HEK293 (cell line): ENCODE results near the gene DNAJB5.
A peak's percentile ranks its signal among the peaks of the same experiment; 100 is the strongest.
"Not testable (repeated sequence)": the region's sequence is repeated elsewhere in the genome, so short reads cannot be mapped to it uniquely, and the experiment has no call there.

ENCODE experiments used
- CTCF ChIA-PET: fragments of 350-600 bp; formaldehyde crosslinking; extraction: SDS; loops from one replicate; lab custom pipeline; 2021; ENCODE audit warnings: antibody characterized with exemption; lab: Yijun Ruan, JAX
- POLR2A ChIA-PET: fragments of 300-600 bp; formaldehyde crosslinking; extraction: SDS; loops from one replicate; lab custom pipeline; 2020; ENCODE audit warnings: antibody characterized with exemption, inconsistent platforms; lab: Yijun Ruan, JAX
- H3K27ac ChIP-seq: fragments of 200-500 bp; sonication (Bioruptor generic); 2 replicates; pipeline ENCODE4 v1.5.1; 2014; ENCODE audit warnings: low read depth, low read length, control low read depth, inconsistent platforms; ENCODE audit errors: extremely low read depth
- H3K36me3 ChIP-seq, 2 experiments: fragments of 200-500 bp in 1 of 2; sonication (Bioruptor generic) in 1 of 2; 1 replicate in 1 of 2; 2 replicates in 1 of 2; pipeline ENCODE4 v1.5.1; 2014 to 2017; ENCODE audit warnings: inconsistent platforms in 2 of 2, low read length in 2 of 2; ENCODE audit not compliant: control insufficient read depth in 2 of 2, insufficient read depth in 1 of 2
- H3K4me1 ChIP-seq: fragments of 200-500 bp; sonication (Bioruptor generic); 2 replicates; pipeline ENCODE4 v1.5.1; 2014; ENCODE audit warnings: mild to moderate bottlenecking, low read length, inconsistent platforms; ENCODE audit not compliant: control insufficient read depth, insufficient read depth
- H3K4me3 ChIP-seq: 2 replicates; pipeline ENCODE4 v1.5.1; 2011; ENCODE audit warnings: low read depth, mild to moderate bottlenecking, control low read depth, low read length, moderate library complexity
- H3K9me3 ChIP-seq: fragments of 200-500 bp; sonication (Bioruptor generic); 2 replicates; pipeline ENCODE4 v1.5.1; 2014; ENCODE audit warnings: low read depth, low read length, inconsistent platforms; ENCODE audit not compliant: control insufficient read depth, insufficient read depth
- GFI1B ChIP-seq: fragments of 450-650 bp; formaldehyde crosslinking; IDR thresholded peaks from 2 replicates; pipeline ENCODE4 v1.5.1; 2016; ENCODE audit warnings: missing biosample characterization, missing genetic modification characterization
- ZBTB26 ChIP-seq: fragments of 450-650 bp; formaldehyde crosslinking; optimal IDR thresholded peaks from 2 replicates; pipeline ENCODE3; 2016; ENCODE audit warnings: missing biosample characterization, mild to moderate bottlenecking, missing genetic modification characterization
- ZBTB8A ChIP-seq: fragments of 450-650 bp; formaldehyde crosslinking; IDR thresholded peaks from 2 replicates; pipeline ENCODE4 v1.5.1; 2016; ENCODE audit warnings: missing biosample characterization, missing genetic modification characterization
- ZEB2 ChIP-seq: fragments of 450-650 bp; formaldehyde crosslinking; IDR thresholded peaks from 2 replicates; pipeline ENCODE4 v1.5.1; 2016; ENCODE audit warnings: missing biosample characterization, missing genetic modification characterization
- ZFP37 ChIP-seq: fragments of 450-650 bp; formaldehyde crosslinking; IDR thresholded peaks from 2 replicates; pipeline ENCODE4 v1.5.1; 2016; ENCODE audit warnings: missing biosample characterization, missing genetic modification characterization
- ZNF18 ChIP-seq: fragments of 450-650 bp; formaldehyde crosslinking; IDR thresholded peaks from 2 replicates; pipeline ENCODE4 v1.5.1; 2016; ENCODE audit warnings: missing biosample characterization, missing genetic modification characterization
- ZNF202 ChIP-seq: fragments of 450-650 bp; formaldehyde crosslinking; IDR thresholded peaks from 2 replicates; pipeline ENCODE4 v1.5.1; 2016; ENCODE audit warnings: missing biosample characterization, missing genetic modification characterization, borderline replicate concordance
- ZNF211 ChIP-seq: fragments of 450-650 bp; formaldehyde crosslinking; IDR thresholded peaks from 2 replicates; pipeline ENCODE4 v1.5.1; 2016; ENCODE audit warnings: low read depth, missing biosample characterization, missing genetic modification characterization
- ZNF23 ChIP-seq: fragments of 450-650 bp; formaldehyde crosslinking; IDR thresholded peaks from 2 replicates; pipeline ENCODE4 v1.5.1; 2016; ENCODE audit warnings: missing biosample characterization, missing genetic modification characterization, borderline replicate concordance
- ZNF280D ChIP-seq: fragments of 450-650 bp; formaldehyde crosslinking; IDR thresholded peaks from 2 replicates; pipeline ENCODE4 v1.5.1; 2016; ENCODE audit warnings: missing biosample characterization, missing genetic modification characterization
- ZNF302 ChIP-seq: fragments of 450-650 bp; formaldehyde crosslinking; IDR thresholded peaks from 2 replicates; pipeline ENCODE4 v1.5.1; 2016; ENCODE audit warnings: missing biosample characterization, missing genetic modification characterization, low read depth
- ZNF335 ChIP-seq: fragments of 450-650 bp; formaldehyde crosslinking; conservative IDR thresholded peaks from 2 replicates; pipeline ENCODE4 v1.5.1; 2016; ENCODE audit warnings: missing biosample characterization, missing genetic modification characterization
- ZNF621 ChIP-seq: fragments of 450-650 bp; formaldehyde crosslinking; IDR thresholded peaks from 2 replicates; pipeline ENCODE4 v1.5.1; 2017; ENCODE audit warnings: missing biosample characterization, missing genetic modification characterization
- ZNF76 ChIP-seq: fragments of 450-650 bp; formaldehyde crosslinking; IDR thresholded peaks from 2 replicates; pipeline ENCODE4; 2016; ENCODE audit warnings: low read depth, missing biosample characterization, missing genetic modification characterization, borderline replicate concordance
- TF ChIP-seq, protein P1 (sequence below): fragments of 450-650 bp; formaldehyde crosslinking; IDR thresholded peaks from 2 replicates; pipeline ENCODE4 v1.5.1; 2016; ENCODE audit warnings: missing biosample characterization, missing genetic modification characterization
- TF ChIP-seq, protein P2 (sequence below): fragments of 450-650 bp; formaldehyde crosslinking; IDR thresholded peaks from 2 replicates; pipeline ENCODE4 v1.5.1; 2017; ENCODE audit warnings: missing biosample characterization, missing genetic modification characterization
- TF ChIP-seq, protein P3 (sequence below): fragments of 450-650 bp; formaldehyde crosslinking; IDR thresholded peaks from 2 replicates; pipeline ENCODE4 v1.5.1; 2016; ENCODE audit warnings: missing biosample characterization, missing genetic modification characterization
- TF ChIP-seq, protein P4 (sequence below): fragments of 450-650 bp; formaldehyde crosslinking; IDR thresholded peaks from 2 replicates; pipeline ENCODE4 v1.5.1; 2017; ENCODE audit warnings: missing biosample characterization, missing genetic modification characterization

DNAJB5 gene

GRCh38 chr9:34989003-34989945 is at the start of gene DNAJB5 (continued):
- TF ChIP-seq ZFP37 (tag by site-specific recombination) (no peak), ZNF211 (no peak), ZNF76 (tag by site-specific recombination) (peak; percentile 44; the same call in 1 of the 2 replicates), ZBTB26 (tag by site-specific recombination) (peak; percentile 72), ZNF335 (tag by site-specific recombination) (peak; percentile 68), GFI1B (tag by site-specific recombination) (peak; percentile 89; the same call in 1 of the 2 replicates)
- TF ChIP-seq, protein P1, sequence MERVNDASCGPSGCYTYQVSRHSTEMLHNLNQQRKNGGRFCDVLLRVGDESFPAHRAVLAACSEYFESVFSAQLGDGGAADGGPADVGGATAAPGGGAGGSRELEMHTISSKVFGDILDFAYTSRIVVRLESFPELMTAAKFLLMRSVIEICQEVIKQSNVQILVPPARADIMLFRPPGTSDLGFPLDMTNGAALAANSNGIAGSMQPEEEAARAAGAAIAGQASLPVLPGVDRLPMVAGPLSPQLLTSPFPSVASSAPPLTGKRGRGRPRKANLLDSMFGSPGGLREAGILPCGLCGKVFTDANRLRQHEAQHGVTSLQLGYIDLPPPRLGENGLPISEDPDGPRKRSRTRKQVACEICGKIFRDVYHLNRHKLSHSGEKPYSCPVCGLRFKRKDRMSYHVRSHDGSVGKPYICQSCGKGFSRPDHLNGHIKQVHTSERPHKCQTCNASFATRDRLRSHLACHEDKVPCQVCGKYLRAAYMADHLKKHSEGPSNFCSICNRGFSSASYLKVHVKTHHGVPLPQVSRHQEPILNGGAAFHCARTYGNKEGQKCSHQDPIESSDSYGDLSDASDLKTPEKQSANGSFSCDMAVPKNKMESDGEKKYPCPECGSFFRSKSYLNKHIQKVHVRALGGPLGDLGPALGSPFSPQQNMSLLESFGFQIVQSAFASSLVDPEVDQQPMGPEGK (tag by site-specific recombination), result peak; percentile 73

DNA sequence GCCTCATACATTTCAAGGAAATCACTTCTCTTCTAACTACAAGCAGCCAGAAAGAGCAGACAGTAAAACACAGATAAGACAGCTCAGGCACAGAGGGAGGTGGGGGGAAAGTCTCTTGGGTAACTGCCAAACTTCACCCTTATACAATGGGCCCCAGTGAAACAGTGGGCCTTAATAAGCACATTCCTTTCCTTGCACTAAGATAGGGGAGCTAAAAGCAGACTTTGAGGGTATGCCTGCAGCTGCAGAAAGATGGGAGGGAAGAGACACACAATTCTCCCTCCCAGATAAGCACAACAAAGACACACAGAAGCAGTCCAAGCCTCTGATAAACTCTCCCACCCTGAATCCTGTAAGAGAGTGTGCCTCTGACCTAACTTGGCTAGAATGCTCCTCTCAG is 49.6 kb upstream of the DNAJB5 start:
- CTCF ChIA-PET, result interaction anchor here (1.0 to 2.7 kb wide), 2 partner anchors 10 to 43 kb away, joined by 6 read pairs; no protein-coding TSS in a partner anchor
- TF ChIP-seq, protein P2, sequence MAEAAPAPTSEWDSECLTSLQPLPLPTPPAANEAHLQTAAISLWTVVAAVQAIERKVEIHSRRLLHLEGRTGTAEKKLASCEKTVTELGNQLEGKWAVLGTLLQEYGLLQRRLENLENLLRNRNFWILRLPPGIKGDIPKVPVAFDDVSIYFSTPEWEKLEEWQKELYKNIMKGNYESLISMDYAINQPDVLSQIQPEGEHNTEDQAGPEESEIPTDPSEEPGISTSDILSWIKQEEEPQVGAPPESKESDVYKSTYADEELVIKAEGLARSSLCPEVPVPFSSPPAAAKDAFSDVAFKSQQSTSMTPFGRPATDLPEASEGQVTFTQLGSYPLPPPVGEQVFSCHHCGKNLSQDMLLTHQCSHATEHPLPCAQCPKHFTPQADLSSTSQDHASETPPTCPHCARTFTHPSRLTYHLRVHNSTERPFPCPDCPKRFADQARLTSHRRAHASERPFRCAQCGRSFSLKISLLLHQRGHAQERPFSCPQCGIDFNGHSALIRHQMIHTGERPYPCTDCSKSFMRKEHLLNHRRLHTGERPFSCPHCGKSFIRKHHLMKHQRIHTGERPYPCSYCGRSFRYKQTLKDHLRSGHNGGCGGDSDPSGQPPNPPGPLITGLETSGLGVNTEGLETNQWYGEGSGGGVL (tag by site-specific recombination), result peak; percentile 85
- TF ChIP-seq, protein P3, sequence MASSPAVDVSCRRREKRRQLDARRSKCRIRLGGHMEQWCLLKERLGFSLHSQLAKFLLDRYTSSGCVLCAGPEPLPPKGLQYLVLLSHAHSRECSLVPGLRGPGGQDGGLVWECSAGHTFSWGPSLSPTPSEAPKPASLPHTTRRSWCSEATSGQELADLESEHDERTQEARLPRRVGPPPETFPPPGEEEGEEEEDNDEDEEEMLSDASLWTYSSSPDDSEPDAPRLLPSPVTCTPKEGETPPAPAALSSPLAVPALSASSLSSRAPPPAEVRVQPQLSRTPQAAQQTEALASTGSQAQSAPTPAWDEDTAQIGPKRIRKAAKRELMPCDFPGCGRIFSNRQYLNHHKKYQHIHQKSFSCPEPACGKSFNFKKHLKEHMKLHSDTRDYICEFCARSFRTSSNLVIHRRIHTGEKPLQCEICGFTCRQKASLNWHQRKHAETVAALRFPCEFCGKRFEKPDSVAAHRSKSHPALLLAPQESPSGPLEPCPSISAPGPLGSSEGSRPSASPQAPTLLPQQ (tag by site-specific recombination), result 0 out of 2 replicates have a peak, but pooled peaks have one; percentile 24
- TF ChIP-seq, all 188 proteins: peak for 2; not testable (repeated sequence) for 186
- POLR2A ChIA-PET, result not testable (repeated sequence)

DNA sequence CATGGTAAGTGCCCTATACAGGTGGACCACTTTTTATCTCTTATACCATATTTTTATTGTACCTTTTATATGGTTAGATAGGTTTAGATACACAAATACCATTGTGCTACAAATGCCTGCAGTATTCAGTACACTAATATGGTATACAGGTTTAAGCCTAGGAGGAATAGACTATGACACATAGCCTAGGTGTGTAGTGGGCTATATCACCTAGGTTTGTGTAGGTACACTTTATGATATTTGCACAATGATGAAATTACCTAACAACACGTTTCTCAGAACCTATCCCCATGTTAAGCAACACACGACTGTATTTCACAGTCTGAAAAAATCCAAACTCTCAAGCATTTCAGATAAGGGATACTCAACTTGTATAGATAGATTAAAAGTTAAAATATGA is 41.1 kb upstream of the DNAJB5 start:
- ChIA-PET POLR2A (no interaction called here), CTCF (interaction anchor here (0.6 to 1.0 kb wide), 2 partner anchors 72 to 188 kb away, joined by 3 read pairs; no protein-coding TSS in a partner anchor)
- Histone ChIP-seq H3K4me3 (no peak overlapping the region), H3K36me3 (no peaks in the 10 kb centered on the region), H3K9me3 (no peaks in the 10 kb centered on the region), H3K27ac (no peak overlapping the region), H3K4me1 (no peaks in the 10 kb centered on the region)
- TF ChIP-seq ZNF18 (tag by site-specific recombination) (no peak), ZNF202 (tag by site-specific recombination) (no peak), ZNF621 (tag by site-specific recombination) (no peak), ZBTB8A (tag by site-specific recombination) (no peak), ZNF280D (tag by site-specific recombination) (no peak), ZEB2 (tag by site-specific recombination) (no peak), ZNF23 (no peak), ZNF302 (tag by site-specific recombination) (no peak)
- TF ChIP-seq, protein P4, sequence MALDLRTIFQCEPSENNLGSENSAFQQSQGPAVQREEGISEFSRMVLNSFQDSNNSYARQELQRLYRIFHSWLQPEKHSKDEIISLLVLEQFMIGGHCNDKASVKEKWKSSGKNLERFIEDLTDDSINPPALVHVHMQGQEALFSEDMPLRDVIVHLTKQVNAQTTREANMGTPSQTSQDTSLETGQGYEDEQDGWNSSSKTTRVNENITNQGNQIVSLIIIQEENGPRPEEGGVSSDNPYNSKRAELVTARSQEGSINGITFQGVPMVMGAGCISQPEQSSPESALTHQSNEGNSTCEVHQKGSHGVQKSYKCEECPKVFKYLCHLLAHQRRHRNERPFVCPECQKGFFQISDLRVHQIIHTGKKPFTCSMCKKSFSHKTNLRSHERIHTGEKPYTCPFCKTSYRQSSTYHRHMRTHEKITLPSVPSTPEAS (tag by site-specific recombination), result no peak

More for the DNA sequence above, 49.6 kb upstream of the DNAJB5 start:
- H3K27ac ChIP-seq, H3K4me1 ChIP-seq, H3K9me3 ChIP-seq, H3K36me3 ChIP-seq, H3K4me3 ChIP-seq: not testable (repeated sequence)
